ENCODE data around the gene CNTN2.

The CNTN2 gene, protein sequence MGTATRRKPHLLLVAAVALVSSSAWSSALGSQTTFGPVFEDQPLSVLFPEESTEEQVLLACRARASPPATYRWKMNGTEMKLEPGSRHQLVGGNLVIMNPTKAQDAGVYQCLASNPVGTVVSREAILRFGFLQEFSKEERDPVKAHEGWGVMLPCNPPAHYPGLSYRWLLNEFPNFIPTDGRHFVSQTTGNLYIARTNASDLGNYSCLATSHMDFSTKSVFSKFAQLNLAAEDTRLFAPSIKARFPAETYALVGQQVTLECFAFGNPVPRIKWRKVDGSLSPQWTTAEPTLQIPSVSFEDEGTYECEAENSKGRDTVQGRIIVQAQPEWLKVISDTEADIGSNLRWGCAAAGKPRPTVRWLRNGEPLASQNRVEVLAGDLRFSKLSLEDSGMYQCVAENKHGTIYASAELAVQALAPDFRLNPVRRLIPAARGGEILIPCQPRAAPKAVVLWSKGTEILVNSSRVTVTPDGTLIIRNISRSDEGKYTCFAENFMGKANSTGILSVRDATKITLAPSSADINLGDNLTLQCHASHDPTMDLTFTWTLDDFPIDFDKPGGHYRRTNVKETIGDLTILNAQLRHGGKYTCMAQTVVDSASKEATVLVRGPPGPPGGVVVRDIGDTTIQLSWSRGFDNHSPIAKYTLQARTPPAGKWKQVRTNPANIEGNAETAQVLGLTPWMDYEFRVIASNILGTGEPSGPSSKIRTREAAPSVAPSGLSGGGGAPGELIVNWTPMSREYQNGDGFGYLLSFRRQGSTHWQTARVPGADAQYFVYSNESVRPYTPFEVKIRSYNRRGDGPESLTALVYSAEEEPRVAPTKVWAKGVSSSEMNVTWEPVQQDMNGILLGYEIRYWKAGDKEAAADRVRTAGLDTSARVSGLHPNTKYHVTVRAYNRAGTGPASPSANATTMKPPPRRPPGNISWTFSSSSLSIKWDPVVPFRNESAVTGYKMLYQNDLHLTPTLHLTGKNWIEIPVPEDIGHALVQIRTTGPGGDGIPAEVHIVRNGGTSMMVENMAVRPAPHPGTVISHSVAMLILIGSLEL

GRCh38 chr1:205042911-205043806 lies at the start of gene CNTN2:
Gene CNTN2, plus strand, starts transcription at chr1:205043212. Its CDS starts 9,974 bp downstream, at chr1:205053186.
- H3K27ac Mint-ChIP-seq, result no peak within 1 kb of the TSS
- no peaks in the 10 kb centered on the region for H3K4me1 Mint-ChIP-seq
- no peaks in the 10 kb centered on the region for H3K9me3 Mint-ChIP-seq
- no peaks in the 10 kb centered on the region for H3K36me3 Mint-ChIP-seq
- DNase-seq (no peak), ATAC-seq (replicated peaks) (peak; percentile 26 to 46)
- no peak within 1 kb of the TSS for H3K4me3 Mint-ChIP-seq
- peaks cover 62 to 68% of the 10 kb centered on the region in 2 donors for H3K27me3 Mint-ChIP-seq

DNA sequence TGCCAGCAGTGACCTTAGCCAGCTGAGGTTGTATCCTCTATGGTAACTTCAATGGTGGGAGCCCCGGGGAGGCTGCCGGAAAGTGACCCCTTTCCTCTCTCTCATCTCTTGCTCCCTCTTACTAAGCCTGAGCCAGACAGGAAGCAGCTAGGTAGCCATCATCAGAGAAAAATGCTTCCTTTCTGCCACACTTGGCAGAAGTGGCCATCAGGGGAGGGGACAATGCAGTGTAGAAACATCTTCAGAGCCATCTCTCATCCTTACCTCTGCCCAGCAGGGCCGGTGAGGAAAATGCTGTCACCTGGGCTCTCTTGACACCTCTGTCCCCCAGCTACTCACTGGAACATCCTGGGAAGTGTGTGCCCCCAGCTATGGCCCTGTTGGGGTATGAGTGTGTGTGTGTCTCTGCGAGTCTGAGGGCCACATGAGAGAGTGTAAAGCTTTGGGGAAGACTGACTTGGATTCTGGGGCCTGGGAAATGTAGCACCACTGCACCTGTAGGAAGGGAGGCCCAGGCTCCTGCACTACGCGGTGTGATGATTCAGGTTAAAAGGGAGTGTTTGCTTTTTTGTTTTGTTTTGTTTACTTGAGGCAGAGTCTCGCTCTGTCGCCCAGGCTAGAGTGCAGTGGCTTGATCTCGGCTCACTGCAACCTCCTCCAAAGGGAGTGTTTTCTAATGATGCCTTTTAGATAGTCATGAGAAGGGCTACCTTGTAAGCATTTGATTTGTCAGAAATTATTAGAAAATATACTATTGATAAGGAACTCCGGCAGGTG lies 48.7 kb upstream of the CNTN2 start:
- ATAC-seq (replicated peaks), result no peak
- Mint-ChIP-seq H3K4me1 (peaks cover 15 to 21% of the 10 kb centered on the region in 2 donors), H3K9me3 (no peaks in the 10 kb centered on the region), H3K27ac (no peak overlapping the region), H3K27me3 (peaks cover 4 to 7% of the 10 kb centered on the region in 2 donors), H3K4me3 (no peak overlapping the region), H3K36me3 (no peaks in the 10 kb centered on the region)
- no peak for DNase-seq

- Mint-ChIP-seq H3K9me3 (no peaks in the 10 kb centered on the region), H3K4me1 (peaks cover 12 to 14% of the 10 kb centered on the region in 2 donors), H3K36me3 (no peaks in the 10 kb centered on the region), H3K4me3 (no peak overlapping the region), H3K27me3 (peaks cover 0 to 8% of the 10 kb centered on the region in 2 donors), H3K27ac (no peak overlapping the region)
- no peak for ATAC-seq (replicated peaks)
- no peak for DNase-seq
Measured at GRCh38 chr1:204996981-204997380, 46.0 kb upstream of the CNTN2 start.

DNA sequence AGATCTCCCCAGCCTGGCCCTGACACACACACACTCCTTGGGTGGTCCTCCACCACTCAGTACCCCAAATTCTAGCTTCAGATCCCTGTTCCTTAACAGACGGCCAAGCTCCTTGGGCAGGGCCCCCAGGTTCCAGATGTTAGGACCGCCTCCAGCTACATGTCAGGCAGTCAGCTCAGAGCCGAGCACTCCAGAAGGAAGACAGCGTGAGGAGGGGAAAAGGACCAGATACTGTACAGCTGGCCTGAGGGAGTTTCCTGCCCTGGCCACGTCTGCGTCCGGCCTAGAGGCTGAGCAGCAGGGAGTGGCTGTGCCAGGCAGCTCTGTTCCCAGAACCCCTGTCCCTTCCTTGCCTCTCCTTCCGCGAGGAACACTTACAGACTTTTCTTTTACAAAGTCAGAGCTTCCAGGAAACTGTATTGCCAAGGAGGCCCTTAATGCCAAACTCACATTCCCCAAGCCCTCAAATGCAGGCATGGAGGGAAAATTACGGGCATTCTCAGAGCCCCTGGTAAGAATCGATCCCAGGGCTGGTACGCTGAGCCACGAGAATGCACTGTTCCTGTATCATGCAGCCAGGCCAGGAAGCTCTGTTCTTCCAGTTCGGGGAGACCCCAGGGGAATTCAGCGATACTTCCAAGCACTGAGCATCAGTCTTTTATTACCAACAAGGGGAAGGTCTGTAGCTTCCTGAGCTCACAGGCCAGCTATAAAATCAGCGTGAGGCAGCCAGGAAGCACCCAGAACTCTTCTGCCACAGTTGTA lies 45.2 kb upstream of the CNTN2 start:
- DNase-seq (no peak), ATAC-seq (replicated peaks) (no peak)
- Mint-ChIP-seq H3K27me3 (peaks cover 0 to 8% of the 10 kb centered on the region in 2 donors), H3K9me3 (no peaks in the 10 kb centered on the region), H3K4me3 (no peak overlapping the region), H3K4me1 (peaks cover 4 to 6% of the 10 kb centered on the region in 2 donors), H3K36me3 (no peaks in the 10 kb centered on the region), H3K27ac (no peak overlapping the region)

GRCh38 chr1:205001162-205001561 lies 41.9 kb upstream of the CNTN2 start:
- Mint-ChIP-seq H3K27me3 (peaks cover 0 to 8% of the 10 kb centered on the region in 2 donors), H3K4me3 (no peak overlapping the region), H3K4me1 (no peaks in the 10 kb centered on the region), H3K27ac (no peak overlapping the region), H3K9me3 (no peaks in the 10 kb centered on the region), H3K36me3 (no peaks in the 10 kb centered on the region)
- DNase-seq (no peak), ATAC-seq (replicated peaks) (no peak)

- H3K4me3 Mint-ChIP-seq, result no peak overlapping the region
- H3K9me3 Mint-ChIP-seq, result no peaks in the 10 kb centered on the region
- DNase-seq (no peak), ATAC-seq (replicated peaks) (no peak)
- H3K27me3 Mint-ChIP-seq, result peaks cover 0 to 11% of the 10 kb centered on the region in 2 donors
- H3K36me3 Mint-ChIP-seq, result no peaks in the 10 kb centered on the region
- no peak overlapping the region for H3K27ac Mint-ChIP-seq
- H3K4me1 Mint-ChIP-seq, result no peaks in the 10 kb centered on the region
Measured at GRCh38 chr1:205002705-205003104, 40.3 kb upstream of the CNTN2 start.

- DNase-seq (no peak), ATAC-seq (replicated peaks) (no peak)
- H3K27ac Mint-ChIP-seq, result no peak overlapping the region
- H3K36me3 Mint-ChIP-seq, result no peaks in the 10 kb centered on the region
- H3K9me3 Mint-ChIP-seq, result no peaks in the 10 kb centered on the region
- no peaks in the 10 kb centered on the region for H3K4me1 Mint-ChIP-seq
- peaks cover 0 to 11% of the 10 kb centered on the region in 2 donors for H3K27me3 Mint-ChIP-seq
- H3K4me3 Mint-ChIP-seq, result no peak overlapping the region
Measured at GRCh38 chr1:205003358-205004131, 39.5 kb upstream of the CNTN2 start.

DNA sequence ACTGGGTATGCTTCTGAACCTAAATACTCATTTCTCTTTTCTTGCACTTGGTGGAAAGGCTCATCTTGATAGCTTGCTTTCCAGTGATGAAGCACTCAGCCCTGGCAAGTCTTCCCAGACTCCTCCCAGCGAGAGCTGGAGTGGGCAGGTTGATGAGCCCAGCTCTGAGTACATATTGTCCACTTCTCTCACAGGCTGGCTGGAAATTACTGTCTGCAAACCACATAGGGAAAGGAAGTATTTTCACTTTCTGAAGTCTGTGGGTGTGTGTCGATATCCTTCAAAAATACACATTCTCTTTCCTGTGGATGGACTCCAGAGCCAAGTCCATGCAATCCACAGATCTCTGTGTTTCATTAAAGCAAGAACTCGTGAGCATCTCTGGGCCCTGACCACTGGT lies 38.7 kb upstream of the CNTN2 start:
- H3K4me3 Mint-ChIP-seq, result no peak overlapping the region
- H3K27ac Mint-ChIP-seq, result no peak overlapping the region
- no peaks in the 10 kb centered on the region for H3K9me3 Mint-ChIP-seq
- peaks cover 0 to 11% of the 10 kb centered on the region in 2 donors for H3K27me3 Mint-ChIP-seq
- H3K4me1 Mint-ChIP-seq, result no peaks in the 10 kb centered on the region
- DNase-seq (no peak), ATAC-seq (replicated peaks) (no peak)
- no peaks in the 10 kb centered on the region for H3K36me3 Mint-ChIP-seq

GRCh38 chr1:205008896-205009295 lies 34.1 kb upstream of the CNTN2 start:
- H3K9me3 Mint-ChIP-seq, result no peaks in the 10 kb centered on the region
- DNase-seq, result no peak
- no peak overlapping the region for H3K4me3 Mint-ChIP-seq
- H3K4me1 Mint-ChIP-seq, result no peaks in the 10 kb centered on the region
- H3K36me3 Mint-ChIP-seq, result no peaks in the 10 kb centered on the region
- peaks cover 0 to 7% of the 10 kb centered on the region in 2 donors for H3K27me3 Mint-ChIP-seq
- no peak for ATAC-seq (replicated peaks)
- no peak overlapping the region for H3K27ac Mint-ChIP-seq

DNA sequence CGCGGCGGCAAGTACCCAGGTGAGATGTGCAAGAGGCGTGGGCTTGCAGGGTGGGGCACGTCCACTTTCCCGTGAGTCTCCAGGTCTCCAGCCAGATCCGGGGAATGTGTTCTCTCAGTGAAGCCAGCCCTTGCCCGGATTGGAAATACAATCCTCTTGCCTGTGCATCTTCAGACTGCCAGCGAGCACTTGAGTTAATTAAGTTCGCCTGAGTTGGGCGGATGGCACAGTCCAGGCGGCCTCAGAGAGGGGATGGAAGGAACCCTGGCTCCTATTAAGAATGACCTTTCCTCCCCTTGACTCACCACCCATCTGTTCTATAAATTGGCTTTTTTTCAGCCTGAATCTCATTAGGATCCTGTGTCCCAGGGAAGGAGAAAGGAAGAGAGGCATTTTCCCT lies 33.3 kb upstream of the CNTN2 start:
- Mint-ChIP-seq H3K4me3 (no peak overlapping the region), H3K4me1 (peaks cover 0 to 2% of the 10 kb centered on the region in 2 donors), H3K36me3 (no peaks in the 10 kb centered on the region), H3K27ac (no peak overlapping the region), H3K9me3 (no peaks in the 10 kb centered on the region), H3K27me3 (peaks cover 0 to 7% of the 10 kb centered on the region in 2 donors)
- DNase-seq (no peak), ATAC-seq (replicated peaks) (no peak)

DNA sequence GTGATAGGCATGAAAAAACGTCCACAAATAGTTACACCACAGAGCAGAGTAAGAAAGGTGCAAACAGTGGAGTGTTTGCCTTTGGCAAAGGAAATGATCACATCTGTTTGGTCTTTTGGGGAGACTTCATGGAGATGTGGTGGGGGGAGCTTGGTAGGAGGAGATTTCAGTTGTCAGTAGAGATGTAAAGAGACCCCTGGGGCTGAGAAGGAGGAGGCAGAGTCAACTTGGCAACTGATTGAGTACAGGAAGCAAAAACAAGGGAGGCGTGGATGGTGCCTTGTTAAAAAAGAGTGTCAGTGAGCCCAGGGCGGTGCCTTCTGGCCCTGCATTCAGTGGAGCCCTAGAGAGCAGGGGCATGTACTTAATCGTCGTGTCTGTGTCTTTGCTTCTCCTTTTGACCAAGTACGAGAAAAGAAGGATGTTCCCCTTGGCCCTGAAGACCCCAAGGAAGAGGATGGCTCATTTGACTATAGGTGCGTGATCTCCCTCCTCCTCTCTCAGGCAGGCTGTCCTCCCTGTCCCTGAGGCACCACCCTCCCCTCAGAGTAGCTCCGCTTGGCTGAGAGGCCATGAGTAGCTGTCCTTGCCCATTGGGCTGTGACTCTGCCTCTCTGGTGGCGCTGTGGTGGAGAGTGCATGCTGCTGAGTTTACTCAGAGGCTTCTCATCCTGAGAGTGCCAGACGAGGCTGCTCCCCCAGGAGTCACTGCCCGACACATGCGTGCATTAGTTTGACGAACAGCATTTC lies 30.4 kb upstream of the CNTN2 start:
- Mint-ChIP-seq H3K4me3 (no peak overlapping the region), H3K27ac (no peak overlapping the region), H3K36me3 (no peaks in the 10 kb centered on the region), H3K27me3 (peaks cover 0 to 6% of the 10 kb centered on the region in 2 donors), H3K9me3 (no peaks in the 10 kb centered on the region), H3K4me1 (peaks cover 0 to 2% of the 10 kb centered on the region in 2 donors)
- no peak for DNase-seq
- no peak for ATAC-seq (replicated peaks)

Data from stimulated activated naive B cell treated with anti-CD40 and anti-IgM and Interleukin-4, amounts not matched to agents 10 μg/mL and 1 μg/mL and 100 μg/mL, for 72 hours (primary cell).